ENCODE results near the gene PLVAP.

GRCh38 chr19:17305216-17305516, 72.0 kb downstream of the PLVAP start:
- TF ChIP-seq POLR2A (IDR thresholded peaks at IDR 0.05; ENCODE audit: low read length) = no peak
- no peak for TF ChIP-seq GATA1 (IDR thresholded peaks at IDR 0.05; ENCODE audit: low read depth, low read length)

Data from erythroblast (primary cell).